HG03108 (cell line): ENCODE data around the gene KCTD15.

ENCODE experiments used
- ATAC-seq: cut with Tn5 transposase; IDR thresholded peaks from one replicate; pipeline ENCODE4 v1.9.1; 2021; ENCODE audit warnings: moderate library complexity; ENCODE audit not compliant: unreplicated experiment

KCTD15 gene

GRCh38 chr19:33795370-33796163 lies 1.1 kb upstream of the KCTD15 start:
- no peak for ATAC-seq

DNA sequence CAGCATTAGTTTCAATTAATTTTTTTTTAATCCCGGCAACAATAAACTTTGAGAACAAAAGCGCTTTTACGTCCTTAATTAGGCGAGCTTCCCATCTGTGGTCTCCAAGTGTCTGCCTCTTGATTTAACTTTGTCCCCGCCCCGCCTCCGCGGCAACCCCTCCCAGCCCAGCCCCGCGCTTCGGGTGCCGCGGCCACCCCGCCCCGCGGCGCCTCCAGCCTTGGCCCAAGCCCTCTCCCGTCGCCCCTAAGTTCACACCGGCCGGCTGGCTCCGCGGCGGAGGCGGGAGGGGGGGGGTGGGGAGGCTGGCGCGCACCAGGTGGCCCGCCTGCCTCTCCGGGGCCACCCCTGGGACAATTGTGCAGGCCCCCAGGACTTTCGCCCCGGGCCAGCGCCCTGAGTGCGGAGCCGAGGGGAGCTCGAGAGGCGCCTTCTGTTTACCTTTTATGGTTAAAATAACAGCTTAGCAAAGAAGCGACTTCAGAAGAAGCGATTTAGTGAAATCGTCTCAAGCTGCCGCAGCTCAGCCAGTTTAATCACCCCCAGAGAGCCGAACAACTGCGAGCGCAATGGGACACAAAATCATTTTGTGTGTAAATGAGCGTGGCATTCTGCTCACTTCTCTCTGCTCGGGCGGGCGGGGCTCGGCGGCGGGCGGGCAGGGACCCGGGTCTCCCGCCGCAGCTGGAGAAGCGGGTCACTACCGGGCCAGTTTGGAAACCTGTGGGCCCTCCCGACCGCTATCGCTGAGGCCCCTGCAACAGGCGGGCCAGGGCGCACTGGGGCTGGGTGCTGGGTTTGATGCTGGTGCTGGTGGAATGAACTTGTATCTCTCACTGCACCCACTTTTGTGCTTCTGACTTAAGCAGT lies 1.4 kb downstream of the KCTD15 start:
- no peak for ATAC-seq

- ATAC-seq = no peak
Observed at GRCh38 chr19:33798681-33799111, 2.0 kb downstream of the KCTD15 start.

GRCh38 chr19:33799476-33799875 lies 2.8 kb downstream of the KCTD15 start:
- ATAC-seq = no peak

DNA sequence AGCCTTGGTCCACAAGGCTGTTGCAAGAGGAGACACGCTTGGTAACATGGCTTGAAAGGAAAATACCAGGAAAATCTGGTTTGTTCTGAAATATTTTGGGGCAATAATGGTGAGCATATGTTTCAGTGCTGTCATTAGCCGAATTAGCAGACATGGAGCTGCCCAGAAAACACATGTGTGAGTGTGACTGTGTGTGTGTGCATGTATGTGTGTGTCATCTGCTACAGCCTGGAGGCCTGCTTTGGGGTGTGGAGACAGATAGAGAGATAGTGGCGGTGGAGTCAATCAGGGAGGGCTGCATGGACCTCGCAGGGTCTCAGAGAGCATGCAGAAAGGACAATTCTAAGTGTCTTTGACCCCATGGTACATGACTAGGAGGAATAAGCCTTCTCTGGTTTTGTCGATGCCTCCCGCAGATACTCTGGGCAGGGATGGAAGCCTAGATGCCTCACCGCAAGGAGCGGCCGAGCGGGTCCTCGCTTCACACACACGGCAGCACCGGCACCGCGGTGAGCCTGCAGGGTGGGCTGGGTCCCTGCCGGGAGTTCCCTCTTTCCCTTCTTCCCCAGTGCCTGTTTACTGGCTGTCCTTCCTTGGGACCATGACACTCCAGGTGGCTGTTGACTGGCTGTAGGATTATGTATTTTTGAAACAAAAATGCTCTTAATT lies 3.5 kb downstream of the KCTD15 start:
- ATAC-seq = no peak

DNA sequence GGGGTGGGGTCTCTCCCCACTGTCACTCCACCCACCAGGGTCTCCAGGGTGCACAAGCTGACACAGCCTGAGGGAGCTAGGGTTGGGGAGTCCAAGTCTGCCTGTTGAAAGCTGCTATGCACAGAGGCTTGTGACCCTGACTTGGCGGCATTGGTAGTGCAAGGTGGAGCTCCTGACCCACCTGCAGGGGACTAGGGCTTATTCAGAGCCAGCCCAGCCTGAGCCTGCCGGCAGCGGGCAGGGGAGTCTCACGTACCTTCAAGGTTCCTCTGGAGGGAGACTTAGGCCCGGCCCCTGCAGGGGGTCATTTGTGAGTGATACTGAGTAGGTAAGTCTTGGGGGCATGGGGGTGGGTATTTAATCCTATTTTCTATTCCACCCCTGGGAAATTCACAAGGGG lies 4.7 kb downstream of the KCTD15 start:
- no peak for ATAC-seq

DNA sequence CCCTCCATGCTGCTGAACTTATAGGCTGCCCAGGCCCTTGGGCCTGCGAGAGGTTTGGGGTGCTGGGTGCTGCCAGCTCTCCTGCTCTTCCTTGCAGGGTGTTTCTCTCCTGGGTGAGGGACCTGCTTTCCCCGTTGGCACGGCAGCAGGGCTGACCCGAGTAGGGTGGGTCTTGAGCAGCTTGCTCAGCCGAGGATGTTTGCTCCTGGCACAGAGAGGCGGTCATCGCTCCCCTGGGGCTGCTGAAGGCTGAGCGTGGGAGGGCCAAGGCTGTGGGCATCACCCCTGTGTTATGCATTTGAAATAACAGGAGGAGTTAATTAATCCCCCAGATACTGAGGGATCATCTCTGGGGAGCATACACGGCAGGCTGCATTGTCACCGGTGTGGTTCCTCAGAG lies 5.3 kb downstream of the KCTD15 start:
- ATAC-seq = no peak

GRCh38 chr19:33802801-33803200 lies 6.1 kb downstream of the KCTD15 start:
- no peak for ATAC-seq

GRCh38 chr19:33803383-33803782 lies 6.7 kb downstream of the KCTD15 start:
- ATAC-seq = no peak

- no peak for ATAC-seq
Observed at GRCh38 chr19:33804021-33804799, 7.5 kb downstream of the KCTD15 start.

DNA sequence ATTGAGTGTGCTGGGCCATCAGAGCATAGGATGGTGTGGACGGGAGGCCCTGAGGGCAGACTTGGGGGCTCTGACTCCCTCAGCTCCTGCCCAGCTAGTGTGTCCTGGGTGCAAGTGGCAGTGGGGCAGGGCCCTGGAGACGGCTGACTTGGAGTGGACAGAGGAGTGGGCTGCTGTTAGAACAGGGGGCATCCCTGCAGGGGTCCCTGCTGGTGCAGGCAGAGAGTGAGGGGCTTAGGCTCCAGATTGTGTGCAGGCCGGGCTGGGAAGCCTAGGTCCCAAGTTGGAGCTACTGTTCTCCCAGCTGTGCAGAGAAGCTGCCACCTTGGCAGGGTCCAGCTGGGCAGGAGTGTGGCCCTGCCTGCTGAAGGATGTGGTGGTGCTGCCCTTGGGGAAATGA lies 8.6 kb downstream of the KCTD15 start:
- ATAC-seq = no peak

- ATAC-seq = no peak
Observed at GRCh38 chr19:33805840-33806433, 9.3 kb downstream of the KCTD15 start.

DNA sequence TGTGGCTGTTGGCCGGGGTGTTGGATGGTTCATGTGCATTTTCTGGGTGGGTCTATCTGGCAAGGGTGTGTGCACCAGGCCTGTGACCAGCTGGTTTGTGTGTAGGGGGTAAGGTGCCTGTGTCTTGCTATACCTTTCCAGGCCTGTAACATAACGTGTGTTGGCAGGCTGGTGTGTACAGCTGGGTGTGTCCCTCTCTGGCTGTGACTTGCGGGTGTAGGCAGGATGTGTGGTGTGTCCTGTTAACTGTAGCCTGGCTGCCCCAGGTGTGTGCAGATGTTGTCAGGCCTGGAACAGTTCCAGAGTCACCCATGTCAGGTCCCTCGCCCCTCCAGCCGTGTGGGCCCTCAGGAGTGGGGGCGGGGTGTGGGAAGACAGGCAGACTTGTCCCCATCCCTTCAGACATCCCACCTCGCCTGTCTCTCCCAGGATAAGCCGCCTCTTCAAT lies 9.8 kb downstream of the KCTD15 start:
- no peak for ATAC-seq

GRCh38 chr19:33808399-33808798 lies 11.7 kb downstream of the KCTD15 start:
- no peak for ATAC-seq

DNA sequence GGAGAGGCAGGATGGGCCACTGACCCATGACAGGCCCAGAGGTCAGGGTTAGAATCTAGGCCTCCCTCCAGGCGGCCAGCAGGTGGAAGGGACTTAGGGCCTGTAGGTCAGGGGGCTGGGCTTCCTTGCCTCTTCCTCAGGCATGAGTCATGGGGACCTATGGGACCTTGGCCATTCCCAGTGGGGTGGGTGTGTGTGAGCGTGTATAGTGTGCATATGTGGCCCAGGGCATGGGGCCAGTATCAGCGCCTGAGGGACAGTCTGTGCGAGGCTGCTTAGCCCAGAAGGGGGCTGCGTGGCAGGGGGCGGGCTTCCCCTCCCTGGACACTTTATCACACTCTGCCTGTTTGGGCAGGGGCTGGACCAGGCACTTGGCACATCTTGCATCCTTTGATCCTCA lies 13.3 kb downstream of the KCTD15 start:
- ATAC-seq = no peak

GRCh38 chr19:33810821-33811220 lies 14.2 kb downstream of the KCTD15 start:
- ATAC-seq = no peak

- no peak for ATAC-seq
Observed at GRCh38 chr19:33811246-33811645, 14.6 kb downstream of the KCTD15 start.

GRCh38 chr19:33811736-33812387 lies 15.2 kb downstream of the KCTD15 start:
- ATAC-seq = no peak

DNA sequence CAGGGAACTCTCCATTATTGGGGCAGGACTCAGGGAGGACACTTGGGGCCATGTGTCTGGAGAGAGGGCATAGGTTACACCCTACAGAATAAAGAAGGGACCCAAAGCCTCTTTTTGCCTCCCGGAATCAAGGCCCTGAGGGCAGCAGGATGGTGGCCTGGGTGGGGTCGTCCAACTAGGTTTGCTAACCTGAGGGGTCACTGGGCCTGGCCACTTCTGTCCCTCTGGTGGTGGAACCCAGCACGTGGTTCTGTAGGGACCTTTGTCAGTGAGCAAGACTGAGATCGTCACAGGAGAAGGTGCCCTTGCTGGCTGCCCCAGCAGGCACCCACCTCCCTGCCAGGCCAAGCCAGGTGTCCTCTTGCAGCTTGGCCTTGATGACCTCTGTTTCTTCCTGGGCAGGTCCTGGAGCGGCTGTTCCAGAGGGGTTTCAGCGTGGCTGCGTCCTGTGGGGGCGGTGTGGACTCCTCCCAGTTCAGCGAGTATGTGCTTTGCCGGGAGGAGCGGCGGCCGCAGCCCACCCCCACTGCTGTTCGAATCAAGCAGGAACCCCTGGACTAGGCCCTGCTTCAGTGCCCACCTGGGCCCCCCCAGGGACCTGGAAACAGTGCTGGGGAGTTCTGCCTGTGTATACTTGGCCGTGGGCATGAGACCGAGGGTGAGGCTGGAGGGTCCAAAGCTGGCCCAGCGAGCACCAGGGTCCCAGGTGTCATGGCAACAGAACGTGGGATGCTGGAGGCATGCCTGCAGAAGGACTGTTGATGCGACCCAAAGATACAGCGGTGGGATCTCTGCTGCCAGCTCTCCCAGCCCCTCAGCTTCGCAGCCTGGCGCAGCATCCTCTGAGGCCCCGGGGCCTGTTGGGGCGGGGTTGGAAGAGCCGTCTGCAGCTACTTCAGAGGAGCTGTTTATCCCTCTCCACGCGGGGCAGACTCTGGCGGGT lies 16.0 kb downstream of the KCTD15 start:
- no peak for ATAC-seq
